ENCODE data around the gene AARS2. TPM values are rescaled to one million over a fixed set of nuclear protein-coding genes. Genes with fewer than 3 reads are reported as not detected.
A peak's percentile ranks its signal among the peaks of the same experiment; 100 is the strongest.

The AARS2 gene
- total and polyA plus RNA-seq, 2 donors (not counting 1 experiment from before 2014, with no cell fraction given), result 3.4 to 24.3 TPM

GRCh38 chr6:44263354-44264100 lies 49.6 kb downstream of the AARS2 start:
- Histone ChIP-seq H3K27me3 (ENCODE audit: control insufficient read depth, insufficient read depth, low read length) (peaks cover 7% of the 10 kb centered on the region), H2AFZ (ENCODE audit: low read length) (no peak overlapping the region), H3K36me3 (ENCODE audit: control insufficient read depth, insufficient read depth, low read length) (peaks cover 2% of the 10 kb centered on the region), H3K79me2 (ENCODE audit: control insufficient read depth, insufficient read depth, low read length) (no peaks in the 10 kb centered on the region), H3K4me3 (replicated peaks in 1 of 4; ENCODE audit: control extremely low read depth in 1 of 4, insufficient read depth in 1 of 4, low read depth in 3 of 4, low read length in 4 of 4) (peak overlapping the region in 2 of 4 experiments; percentile 71 to 86), H3K9me3 (ENCODE audit: control insufficient read depth, insufficient read depth, low read depth, low read length) (no peaks in the 10 kb centered on the region), H3K4me1 (ENCODE audit: control insufficient read depth, extremely low read depth, insufficient read depth, low read length) (peaks cover 5% of the 10 kb centered on the region), H3K4me2 (ENCODE audit: extremely low read depth, insufficient read depth, low read length) (peak overlapping the region; percentile 99), H3K9ac (ENCODE audit: insufficient read depth, low read length) (no peak overlapping the region), H4K20me1 (ENCODE audit: control insufficient read depth, extremely low read depth, insufficient read depth, low read length) (no peaks in the 10 kb centered on the region), H3K27ac (ENCODE audit: insufficient read depth, low read length) (no peak overlapping the region)
- no peak for TF ChIP-seq CTCF (conservative IDR thresholded peaks at IDR 0.05 in 1 of 2, IDR thresholded peaks at IDR 0.05 in 1 of 2; ENCODE audit: low read depth in 1 of 2, low read length in 2 of 2)
- no peak for TF ChIP-seq EZH2 (IDR thresholded peaks at IDR 0.05; ENCODE audit: low read length, missing control alignments)
- peak in 1 of 2 donors; percentile 7 for DNase-seq (ENCODE audit: low read depth in 2 of 2)

GRCh38 chr6:44262467-44263353 lies 50.4 kb downstream of the AARS2 start:
- no peak for DNase-seq (ENCODE audit: low read depth in 2 of 2)
- H3K4me2 ChIP-seq (ENCODE audit: extremely low read depth, insufficient read depth, low read length), result peak overlapping the region; percentile 0

More at GRCh38 chr6:44262467-44263353, 50.4 kb downstream of the AARS2 start:
- Histone ChIP-seq H3K27ac (ENCODE audit: insufficient read depth, low read length) (no peak overlapping the region), H2AFZ (ENCODE audit: low read length) (no peak overlapping the region), H3K27me3 (ENCODE audit: control insufficient read depth, insufficient read depth, low read length) (peaks cover 2% of the 10 kb centered on the region), H3K9me3 (ENCODE audit: control insufficient read depth, insufficient read depth, low read depth, low read length) (no peaks in the 10 kb centered on the region), H3K4me3 (replicated peaks in 1 of 4; ENCODE audit: control extremely low read depth in 1 of 4, insufficient read depth in 1 of 4, low read depth in 3 of 4, low read length in 4 of 4) (peak overlapping the region in 2 of 4 experiments; percentile 3 to 86), H4K20me1 (ENCODE audit: control insufficient read depth, extremely low read depth, insufficient read depth, low read length) (no peaks in the 10 kb centered on the region), H3K9ac (ENCODE audit: insufficient read depth, low read length) (no peak overlapping the region), H3K79me2 (ENCODE audit: control insufficient read depth, insufficient read depth, low read length) (no peaks in the 10 kb centered on the region), H3K4me1 (ENCODE audit: control insufficient read depth, extremely low read depth, insufficient read depth, low read length) (peaks cover 7% of the 10 kb centered on the region), H3K36me3 (ENCODE audit: control insufficient read depth, insufficient read depth, low read length) (peaks cover 2% of the 10 kb centered on the region)
- TF ChIP-seq CTCF (conservative IDR thresholded peaks at IDR 0.05 in 1 of 2, IDR thresholded peaks at IDR 0.05 in 1 of 2; ENCODE audit: low read depth in 1 of 2, low read length in 2 of 2) (no peak), EZH2 (IDR thresholded peaks at IDR 0.05; ENCODE audit: low read length, missing control alignments) (no peak)

Measured in fibroblast of lung (primary cell).